ENCODE measurements around the gene LSP1. TPM values are rescaled to one million over a fixed set of nuclear protein-coding genes. Genes with fewer than 3 reads are reported as not detected.

Gene LSP1
- total RNA-seq, 4 donors from 2014 or later: 12.3 to 69.6 (median 23.2) TPM

GRCh38 chr11:1814691-1815090, 38.2 kb upstream of the LSP1 start:
- Histone ChIP-seq H3K9me3 (no peaks in the 10 kb centered on the region), H3K27ac (no peak overlapping the region), H3K4me1 (no peaks in the 10 kb centered on the region), H3K27me3 (peaks cover 10% of the 10 kb centered on the region), H3K36me3 (no peaks in the 10 kb centered on the region), H3K4me3 (no peak overlapping the region)
- DNase-seq: no peak
- intact Hi-C loops (cut with DNase I; ENCODE audit: low total_unique reads) (loop anchor here (5.0 kb wide), 1 partner anchor 107 kb away; no protein-coding TSS in a partner anchor), in situ Hi-C loops (cut with MboI; ENCODE audit: low pct_ligation_motif_present in 1 of 4, low pct_unique_long_range_greater_than_20kb in 1 of 4, low sequenced_read_pairs in 3 of 4) (loop anchor here (10.0 to 25.0 kb wide), 2 partner anchors 102 to 110 kb away; no protein-coding TSS in a partner anchor)
- TF ChIP-seq POLR2A (IDR thresholded peaks at IDR 0.05): no peak
- no peak for TF ChIP-seq POLR2AphosphoS5 (IDR thresholded peaks at IDR 0.05)
- no peak for TF ChIP-seq EP300 (IDR thresholded peaks at IDR 0.05; ENCODE audit: low read depth)
- TF ChIP-seq CTCF (IDR thresholded peaks at IDR 0.05): no peak
- 81 to 100% methylated on average over 1 to 10 of the region's 10 CpGs for WGBS, 2 donors (ENCODE audit: low coverage in 1 of 2)

- H3K9me3 ChIP-seq: no peaks in the 10 kb centered on the region
- H3K4me3 ChIP-seq: no peak overlapping the region
- in situ Hi-C loops (cut with MboI; ENCODE audit: low pct_ligation_motif_present in 1 of 4, low pct_unique_long_range_greater_than_20kb in 1 of 4, low sequenced_read_pairs in 3 of 4) (loop anchor here (10.0 to 25.0 kb wide), 2 partner anchors 103 to 111 kb away; no protein-coding TSS in a partner anchor), intact Hi-C loops (cut with DNase I; ENCODE audit: low total_unique reads) (loop anchor here (5.0 kb wide), 1 partner anchor 108 kb away; no protein-coding TSS in a partner anchor)
- no peaks in the 10 kb centered on the region for H3K36me3 ChIP-seq
- WGBS, 2 donors (ENCODE audit: low coverage in 1 of 2): 80% methylated on average over 8 of the region's 8 CpGs; no CpG with 5 or more reads in 1 of the 2 donors
- no peaks in the 10 kb centered on the region for H3K4me1 ChIP-seq
- no peak for TF ChIP-seq POLR2A (IDR thresholded peaks at IDR 0.05)
- no peak for TF ChIP-seq POLR2AphosphoS5 (IDR thresholded peaks at IDR 0.05)
- TF ChIP-seq CTCF (IDR thresholded peaks at IDR 0.05): no peak
- TF ChIP-seq EP300 (IDR thresholded peaks at IDR 0.05; ENCODE audit: low read depth): no peak
- peaks cover 10% of the 10 kb centered on the region for H3K27me3 ChIP-seq
- DNase-seq: no peak
- no peak overlapping the region for H3K27ac ChIP-seq
Measured at GRCh38 chr11:1815311-1815710, 37.6 kb upstream of the LSP1 start.

GRCh38 chr11:1815751-1816150, 37.1 kb upstream of the LSP1 start:
- Histone ChIP-seq H3K4me1 (no peaks in the 10 kb centered on the region), H3K27ac (no peak overlapping the region), H3K27me3 (peaks cover 10% of the 10 kb centered on the region), H3K4me3 (no peak overlapping the region), H3K36me3 (no peaks in the 10 kb centered on the region), H3K9me3 (no peaks in the 10 kb centered on the region)
- DNase-seq: no peak
- no peak for TF ChIP-seq POLR2A (IDR thresholded peaks at IDR 0.05)
- no peak for TF ChIP-seq CTCF (IDR thresholded peaks at IDR 0.05)
- TF ChIP-seq POLR2AphosphoS5 (IDR thresholded peaks at IDR 0.05): no peak
- no peak for TF ChIP-seq EP300 (IDR thresholded peaks at IDR 0.05; ENCODE audit: low read depth)
- 83 to 100% methylated on average over 1 to 7 of the region's 7 CpGs for WGBS, 2 donors (ENCODE audit: low coverage in 1 of 2)
- in situ Hi-C loops (cut with MboI; ENCODE audit: low pct_ligation_motif_present in 1 of 4, low pct_unique_long_range_greater_than_20kb in 1 of 4, low sequenced_read_pairs in 3 of 4): loop anchor here (10.0 to 25.0 kb wide), 2 partner anchors 103 to 111 kb away; no protein-coding TSS in a partner anchor
- intact Hi-C loops (cut with DNase I; ENCODE audit: low total_unique reads): loop anchor here (5.0 kb wide), 1 partner anchor 108 kb away; no protein-coding TSS in a partner anchor

- H3K4me3 ChIP-seq: no peak overlapping the region
- H3K9me3 ChIP-seq: no peaks in the 10 kb centered on the region
- intact Hi-C loops (cut with DNase I; ENCODE audit: low total_unique reads): loop anchor here (5.0 kb wide), 1 partner anchor 110 kb away; no protein-coding TSS in a partner anchor
- H3K36me3 ChIP-seq: no peaks in the 10 kb centered on the region
- H3K4me1 ChIP-seq: no peaks in the 10 kb centered on the region
- no peak for TF ChIP-seq CTCF (IDR thresholded peaks at IDR 0.05)
- TF ChIP-seq EP300 (IDR thresholded peaks at IDR 0.05; ENCODE audit: low read depth): no peak
- H3K27me3 ChIP-seq: peaks cover 10% of the 10 kb centered on the region
- in situ Hi-C loops (cut with MboI; ENCODE audit: low pct_ligation_motif_present in 1 of 4, low pct_unique_long_range_greater_than_20kb in 1 of 4, low sequenced_read_pairs in 3 of 4): loop anchor here (10.0 to 25.0 kb wide), 2 partner anchors 105 to 112 kb away; no protein-coding TSS in a partner anchor
- H3K27ac ChIP-seq: no peak overlapping the region
- DNase-seq: no peak
- 83 to 84% methylated on average over 5 of the region's 5 CpGs for WGBS, 2 donors (ENCODE audit: low coverage in 1 of 2)
Measured at GRCh38 chr11:1817000-1817399, 35.9 kb upstream of the LSP1 start.

Data from transverse colon (tissue), 4 donors.